ENCODE results near the gene VTN. TPM values are rescaled to one million over a fixed set of nuclear protein-coding genes. Genes with fewer than 3 reads are reported as not detected.

The VTN gene
- total RNA-seq, 3 donors from 2014 or later: 0.32 to 12.1 (median 0.98) TPM

GRCh38 chr17:28379814-28380801 lies 10.0 kb upstream of the VTN start:
- Histone ChIP-seq H3K27me3 (no peaks in the 10 kb centered on the region), H3K4me1 (no peaks in the 10 kb centered on the region), H3K36me3 (no peaks in the 10 kb centered on the region), H3K27ac (peak overlapping the region; percentile 66 to 74), H3K4me3 (no peak overlapping the region), H3K9me3 (no peaks in the 10 kb centered on the region)
- intact Hi-C loops (cut with DNase I; ENCODE audit: low total_unique reads): no loop called here
- peak in 1 of 2 donors; percentile 75 for DNase-seq (ENCODE audit: low spot score in 2 of 2)
- no peak for TF ChIP-seq CTCF (IDR thresholded peaks at IDR 0.05)
- TF ChIP-seq POLR2AphosphoS5 (IDR thresholded peaks at IDR 0.05): peak in 2 of 3 donors; percentile 27 to 28

- Histone ChIP-seq H3K4me3 (peak overlapping the region in 2 of 3 donors; percentile 58 to 85), H3K36me3 (no peaks in the 10 kb centered on the region), H3K27ac (no peak overlapping the region), H3K9me3 (no peaks in the 10 kb centered on the region), H3K4me1 (no peaks in the 10 kb centered on the region), H3K27me3 (no peaks in the 10 kb centered on the region)
- intact Hi-C loops (cut with DNase I; ENCODE audit: low total_unique reads): no loop called here
- no peak for DNase-seq (ENCODE audit: low spot score in 2 of 2)
- TF ChIP-seq CTCF (IDR thresholded peaks at IDR 0.05) (no peak), POLR2AphosphoS5 (IDR thresholded peaks at IDR 0.05) (no peak), POLR2A (IDR thresholded peaks at IDR 0.05) (no peak)
Measured at GRCh38 chr17:28372945-28373274, 2.8 kb upstream of the VTN start.

GRCh38 chr17:28372203-28372944 lies 2.3 kb upstream of the VTN start:
- Histone ChIP-seq H3K36me3 (no peaks in the 10 kb centered on the region), H3K27ac (peak overlapping the region; percentile 58 to 78), H3K4me1 (no peaks in the 10 kb centered on the region), H3K4me3 (peak overlapping the region; percentile 49 to 85 (median 58)), H3K9me3 (no peaks in the 10 kb centered on the region), H3K27me3 (no peaks in the 10 kb centered on the region)
- DNase-seq (ENCODE audit: low spot score in 2 of 2): no peak
- intact Hi-C loops (cut with DNase I; ENCODE audit: low total_unique reads): no loop called here
- TF ChIP-seq CTCF (IDR thresholded peaks at IDR 0.05) (no peak), POLR2AphosphoS5 (IDR thresholded peaks at IDR 0.05) (no peak), POLR2A (IDR thresholded peaks at IDR 0.05) (no peak)

GRCh38 chr17:28371245-28372202 lies 1.4 kb upstream of the VTN start, which contains the start of gene SARM1:
SARM1 (plus strand) TSS chr17:28371694; CDS start chr17:28372033, 339 bp downstream.
- no peak for TF ChIP-seq CTCF (IDR thresholded peaks at IDR 0.05)
- no peak for TF ChIP-seq POLR2AphosphoS5 (IDR thresholded peaks at IDR 0.05)
- H3K36me3 ChIP-seq: no peaks in the 10 kb centered on the region
- H3K9me3 ChIP-seq: no peaks in the 10 kb centered on the region
- H3K27ac ChIP-seq: peak within 1 kb of the TSS; percentile 58 to 78
- peak within 1 kb of the TSS; percentile 49 to 85 (median 58) for H3K4me3 ChIP-seq
- peak in 1 of 2 donors; percentile 72 for DNase-seq (ENCODE audit: low spot score in 2 of 2)
- intact Hi-C loops (cut with DNase I; ENCODE audit: low total_unique reads): no loop called here
- H3K27me3 ChIP-seq: no peaks in the 10 kb centered on the region
- H3K4me1 ChIP-seq: no peaks in the 10 kb centered on the region

Data from breast epithelium (tissue), 4 donors.